SHP77 (cell line): ENCODE data around the gene DROSHA.

Experiments used
- DNase-seq, 2 experiments: peaks; one replicate each; lab custom pipeline; 2025; lab: John Stamatoyannopoulos, UW

DROSHA gene

GRCh38 chr5:31516802-31517201, 15.1 kb downstream of the DROSHA start:
- DNase-seq, result no peak

DNA sequence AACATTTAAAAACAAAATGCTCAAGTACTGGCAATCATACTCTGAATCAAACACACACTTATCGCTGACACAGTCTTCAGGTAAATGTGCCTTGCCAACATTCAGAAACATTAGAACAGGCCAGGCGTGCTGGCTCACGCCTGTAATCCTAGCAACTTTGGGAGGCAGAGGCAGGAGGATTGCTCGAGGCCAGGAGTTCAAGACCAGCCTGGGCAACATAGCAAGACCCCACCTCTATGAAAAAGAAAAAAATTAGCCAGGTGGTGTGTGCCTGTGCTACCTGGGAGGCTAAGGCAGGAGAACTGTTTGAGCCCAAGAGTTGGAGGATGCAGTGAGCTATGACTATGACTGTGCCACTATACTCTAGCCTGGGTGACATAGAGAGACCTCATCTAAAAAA, 20.6 kb downstream of the DROSHA start:
- no peak for DNase-seq

DNA sequence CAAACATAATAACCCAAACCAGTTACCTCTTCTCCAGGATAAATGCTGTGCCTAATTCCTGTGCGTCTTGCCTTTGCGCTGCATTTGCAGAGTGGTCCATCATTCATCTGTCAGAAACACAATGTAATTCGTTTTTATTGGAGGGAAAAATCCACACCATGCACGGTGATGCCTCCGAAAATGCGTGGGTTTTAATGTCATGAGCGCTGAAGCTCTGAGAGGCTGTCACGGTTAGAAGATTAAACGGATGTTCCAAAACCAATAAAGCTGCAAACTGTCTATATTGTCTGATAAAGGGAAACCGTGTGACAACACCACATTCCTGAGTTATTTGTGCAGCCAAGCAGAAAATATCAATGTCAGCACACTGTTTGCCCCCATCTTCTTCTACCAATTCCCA, 27.4 kb downstream of the DROSHA start:
- DNase-seq, result no peak

GRCh38 chr5:31502506-31502905, 29.4 kb downstream of the DROSHA start:
- DNase-seq, result no peak

DNA sequence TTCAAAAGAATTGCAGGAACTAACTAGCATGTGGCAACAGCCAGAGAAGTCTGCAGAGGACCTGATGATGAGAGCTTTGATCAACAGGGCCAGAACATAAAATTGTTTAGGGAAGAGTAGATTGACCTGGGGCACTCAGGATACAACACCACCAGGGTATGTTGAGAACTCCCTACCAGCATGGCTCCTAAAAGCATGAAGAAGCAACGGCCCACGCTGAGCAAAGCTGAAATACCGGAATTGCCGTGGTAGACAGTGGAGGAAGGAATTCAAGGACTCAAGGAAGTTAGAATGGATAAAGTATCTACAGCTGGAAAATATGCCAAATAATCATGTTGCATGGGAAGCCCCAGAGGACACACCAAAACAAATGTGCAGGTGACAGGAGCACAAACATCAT, 31.6 kb downstream of the DROSHA start:
- no peak for DNase-seq

DNA sequence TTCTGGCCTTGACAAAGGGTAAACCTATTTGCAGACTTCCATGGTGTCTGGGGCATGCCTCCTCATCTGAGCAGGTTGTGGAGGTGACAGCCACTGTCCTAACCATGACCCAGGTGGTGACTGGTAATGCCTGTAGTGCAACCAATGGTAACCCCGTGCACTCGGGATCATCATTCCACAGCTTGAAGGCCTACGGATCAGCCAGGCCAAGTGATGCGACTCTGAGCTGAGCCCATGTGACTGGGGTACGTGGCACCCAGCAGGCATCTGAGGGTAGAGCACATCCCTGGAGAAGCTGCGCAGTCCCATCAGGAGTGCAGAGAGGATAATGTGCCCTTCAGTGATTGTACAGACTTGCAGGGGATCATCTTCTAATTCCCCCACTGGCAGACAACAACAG, 35.0 kb downstream of the DROSHA start:
- no peak for DNase-seq

DNA sequence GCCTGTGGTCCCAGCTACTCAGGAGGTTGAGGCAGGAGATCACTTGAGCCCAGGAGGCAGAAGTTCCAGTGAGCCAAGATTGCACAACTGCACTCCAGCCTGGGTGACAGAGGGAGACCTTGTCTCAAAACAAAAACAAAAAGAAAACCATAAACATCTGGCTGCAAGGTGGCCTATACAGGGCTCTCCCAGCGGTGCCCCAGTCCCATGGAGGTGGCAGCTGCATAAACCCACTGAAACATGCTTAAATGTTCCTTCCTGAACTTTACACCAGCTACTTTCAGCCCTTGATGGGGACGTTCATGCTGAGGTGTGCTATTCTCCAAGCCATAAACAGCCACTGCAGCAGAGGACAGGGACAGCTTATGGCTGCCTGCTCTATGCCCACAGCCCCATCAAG, 35.6 kb downstream of the DROSHA start:
- DNase-seq, result no peak

DNA sequence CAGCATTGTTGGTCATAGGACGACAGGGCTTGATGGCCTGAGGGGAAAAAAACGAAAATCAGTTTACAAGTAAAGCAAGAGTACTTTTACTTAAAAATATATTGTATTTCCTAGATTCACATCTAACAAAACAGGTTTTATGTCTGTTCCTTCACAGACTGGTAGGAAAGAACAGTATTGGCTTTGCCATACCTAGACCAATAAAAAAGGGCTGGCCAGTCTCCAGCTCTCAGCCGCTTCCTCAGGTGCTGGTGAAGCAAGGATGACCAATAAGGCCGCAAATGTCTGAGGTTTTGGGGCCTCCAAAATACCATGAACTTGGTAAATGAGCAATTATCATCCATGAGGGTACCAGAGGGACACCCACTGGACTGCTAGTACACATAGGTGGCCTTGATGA, 36.6 kb downstream of the DROSHA start:
- DNase-seq, result no peak

DNA sequence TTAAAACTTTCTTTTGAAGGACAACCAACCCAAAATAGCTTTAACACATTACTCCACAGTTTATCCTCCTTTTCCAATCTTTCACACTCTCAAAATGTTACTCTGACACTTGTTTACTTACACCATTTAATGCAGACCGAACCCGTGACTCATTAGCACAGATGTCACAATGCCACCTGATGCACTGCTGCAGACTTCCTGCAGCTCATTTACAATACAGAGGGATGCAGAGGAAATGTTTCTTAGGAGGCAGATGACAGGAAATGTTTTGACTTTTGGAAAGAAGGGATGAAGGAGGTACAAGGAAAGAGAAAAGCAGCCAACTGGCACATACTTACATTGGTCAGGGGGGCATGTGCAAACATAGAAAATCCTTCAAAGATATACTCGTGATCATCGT, 39.0 kb downstream of the DROSHA start:
- DNase-seq, result no peak

DNA sequence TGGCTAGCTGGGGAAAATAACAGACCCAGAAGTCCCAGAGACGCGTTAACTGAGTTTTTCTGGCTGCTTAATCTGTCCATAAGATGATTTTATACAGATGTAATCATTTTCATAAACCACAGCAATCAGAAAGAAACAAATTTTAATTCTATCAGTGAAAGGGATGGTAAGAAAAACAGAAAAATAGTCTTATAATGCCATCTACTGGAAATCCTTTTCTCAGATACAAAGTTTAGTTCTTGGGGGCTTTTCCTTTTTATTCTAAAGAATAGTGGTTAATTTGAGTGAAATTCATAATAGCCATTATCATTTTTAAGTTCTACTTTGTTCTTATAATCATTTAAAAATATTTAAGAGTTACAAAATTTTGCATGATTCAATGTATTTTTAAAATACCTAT, 44.4 kb downstream of the DROSHA start:
- DNase-seq, result no peak

GRCh38 chr5:31486441-31486840, 45.5 kb downstream of the DROSHA start:
- no peak for DNase-seq

DNA sequence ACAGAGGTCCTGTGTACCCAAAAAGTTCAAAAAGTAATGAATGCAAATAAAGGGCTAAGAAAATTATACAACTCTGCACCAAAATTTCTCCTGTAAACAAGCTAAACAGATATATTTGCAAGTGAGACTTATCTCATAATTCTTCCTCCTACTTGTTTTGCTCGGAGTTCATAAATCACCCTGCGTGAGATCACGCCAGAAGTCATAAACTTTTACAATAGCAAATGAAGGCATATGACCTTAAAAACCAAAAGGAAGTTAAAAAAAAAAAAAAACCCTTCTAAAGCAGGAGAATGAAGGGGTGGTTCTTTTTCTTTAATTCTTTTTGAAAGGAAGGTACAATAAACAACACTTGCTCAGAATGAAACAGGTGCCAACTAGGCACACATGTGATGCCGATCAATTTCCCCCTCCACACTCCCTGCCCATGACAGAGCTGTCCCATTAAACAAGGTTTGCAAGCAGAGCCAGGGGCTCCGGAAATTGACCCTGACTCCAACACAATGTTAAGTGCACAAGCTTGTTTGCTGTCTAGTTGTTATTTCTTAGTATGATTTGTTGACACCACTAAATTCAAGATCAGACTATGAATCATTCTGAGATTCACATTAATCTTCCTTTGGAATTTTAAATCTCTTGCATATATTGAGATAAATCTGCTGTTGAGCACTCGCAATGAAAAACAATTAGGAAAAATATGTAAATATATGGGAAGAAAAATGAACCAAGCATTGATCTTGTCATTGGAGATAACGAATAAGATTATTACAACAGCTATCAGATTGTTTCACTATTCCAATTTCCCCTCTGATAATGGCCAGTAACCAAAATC, 46.3 kb downstream of the DROSHA start:
- DNase-seq, result no peak

GRCh38 chr5:31481531-31482165, 50.2 kb downstream of the DROSHA start:
- no peak for DNase-seq

- no peak for DNase-seq
Measured at GRCh38 chr5:31479706-31480105, 52.2 kb downstream of the DROSHA start.

GRCh38 chr5:31478901-31479300, 53.0 kb downstream of the DROSHA start:
- no peak for DNase-seq

DNA sequence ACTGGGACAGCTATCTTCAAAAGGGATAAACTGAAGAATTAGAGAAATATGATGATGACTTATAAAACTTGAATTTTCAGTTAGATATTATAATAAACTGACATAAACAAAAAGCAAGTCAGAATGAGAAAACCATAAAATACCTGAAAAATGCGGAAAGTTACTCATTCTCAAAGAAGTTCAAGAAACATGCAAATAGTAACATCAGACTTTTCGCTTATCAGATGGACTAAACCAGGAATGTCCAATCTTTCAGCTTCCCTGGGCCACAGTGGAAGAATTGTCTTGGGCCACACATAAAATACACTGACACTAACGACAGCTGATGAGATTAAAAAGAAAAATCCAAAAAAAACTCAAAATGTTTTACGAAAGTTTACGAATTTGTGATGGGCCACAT, 53.9 kb downstream of the DROSHA start:
- no peak for DNase-seq

- no peak for DNase-seq
Measured at GRCh38 chr5:31477516-31477915, 54.4 kb downstream of the DROSHA start.

- no peak for DNase-seq
Measured at GRCh38 chr5:31476738-31477141, 55.2 kb downstream of the DROSHA start.

- DNase-seq, result no peak
Measured at GRCh38 chr5:31471916-31472315, 60.0 kb downstream of the DROSHA start.

GRCh38 chr5:31471040-31471439, 60.9 kb downstream of the DROSHA start:
- no peak for DNase-seq

DNA sequence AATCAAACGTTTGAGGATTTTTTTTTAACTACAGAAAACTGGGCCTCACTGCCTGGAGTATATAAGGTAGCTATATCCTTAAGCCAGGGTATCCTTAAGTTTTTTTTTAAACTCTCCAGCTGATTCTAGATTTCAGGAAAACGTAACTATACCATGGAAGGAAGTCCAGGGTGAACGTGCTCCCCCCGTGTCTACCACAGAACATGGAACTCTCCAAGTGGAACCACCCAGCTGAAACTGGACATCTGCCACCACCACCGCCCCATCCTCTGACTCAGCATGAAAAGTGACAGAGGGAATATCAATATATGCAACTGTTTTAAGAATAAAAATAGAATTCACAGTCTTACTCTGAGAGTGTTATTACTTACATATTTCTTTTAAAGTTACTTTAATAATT, 61.3 kb downstream of the DROSHA start:
- DNase-seq, result no peak

GRCh38 chr5:31469886-31470285, 62.0 kb downstream of the DROSHA start:
- DNase-seq, result no peak

DNA sequence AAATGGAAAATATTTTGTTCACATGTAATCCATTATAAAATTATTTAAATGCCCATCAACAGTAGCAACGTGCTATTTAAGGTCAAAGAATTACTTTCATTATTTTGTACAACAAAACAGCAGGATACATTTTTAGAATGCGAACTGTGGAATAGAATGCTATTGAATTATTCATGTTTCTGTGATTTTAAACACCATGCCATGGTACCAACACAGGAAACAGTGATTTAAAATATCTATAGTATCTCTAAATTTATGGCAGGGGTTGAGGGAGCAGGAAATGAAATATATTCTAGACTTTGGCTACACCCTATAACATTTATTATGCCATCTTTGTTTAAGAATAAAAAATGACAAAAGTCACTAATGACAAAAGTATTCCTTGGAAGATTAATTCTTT, 62.4 kb downstream of the DROSHA start:
- DNase-seq, result no peak

DNA sequence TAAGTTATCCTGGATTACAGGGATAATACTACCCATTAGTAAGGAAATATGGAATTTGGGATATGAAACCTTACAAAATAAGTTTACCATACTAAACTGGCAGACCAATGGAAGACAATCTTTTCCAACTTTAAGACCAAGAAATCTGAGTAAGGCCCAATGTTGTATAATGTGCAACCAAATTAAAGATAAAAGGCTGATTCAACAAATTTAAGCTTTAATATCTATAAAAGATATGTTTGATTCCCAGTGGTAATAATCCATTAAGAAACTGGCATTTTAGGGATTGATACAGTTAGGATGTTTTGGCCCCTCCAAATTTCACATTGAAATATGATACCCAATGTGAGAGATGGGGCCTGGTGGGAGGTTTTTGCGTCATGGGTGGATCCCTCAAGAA, 66.6 kb downstream of the DROSHA start:
- no peak for DNase-seq
